Central memory CD8-positive, alpha-beta T cell (primary cell): ENCODE measurements around the gene ENC1.

Experiments used
- ATAC-seq: fragments of 150-1000 bp; cut with Tn5 transposase; replicated peaks from 2 replicates; pipeline ENCODE4 v1.10.0; 2022; ENCODE audit warnings: mild to moderate bottlenecking, moderate FRiP score, moderate number of reproducible peaks; ENCODE audit not compliant: poor library complexity, severe bottlenecking; ENCODE audit errors: extremely low read depth
- DNase-seq, 2 donors: peaks; one replicate each; pipeline ENCODE4 v3.0.0; 2021; ENCODE audit warnings: low spot score in 2 of 2
- H3K27ac Mint-ChIP-seq: one replicate; pipeline ENCODE4 v1.8.0; 2022; ENCODE audit warnings: low read depth, mild to moderate bottlenecking, moderate library complexity, mixed read lengths
- H3K27me3 Mint-ChIP-seq: one replicate; pipeline ENCODE4 v1.8.0; 2022; ENCODE audit warnings: mixed read lengths
- H3K36me3 Mint-ChIP-seq: one replicate; pipeline ENCODE4 v1.8.0; 2022; ENCODE audit warnings: mild to moderate bottlenecking, moderate library complexity, mixed read lengths; ENCODE audit not compliant: insufficient read depth
- H3K4me1 Mint-ChIP-seq: one replicate; pipeline ENCODE4 v1.8.0; 2022; ENCODE audit warnings: mixed read lengths
- H3K4me3 Mint-ChIP-seq: one replicate; pipeline ENCODE4 v1.8.0; 2022; ENCODE audit warnings: mild to moderate bottlenecking, moderate library complexity, mixed read lengths
- H3K9me3 Mint-ChIP-seq: one replicate; pipeline ENCODE4 v1.8.0; 2022; ENCODE audit warnings: mixed read lengths

Gene ENC1

DNA sequence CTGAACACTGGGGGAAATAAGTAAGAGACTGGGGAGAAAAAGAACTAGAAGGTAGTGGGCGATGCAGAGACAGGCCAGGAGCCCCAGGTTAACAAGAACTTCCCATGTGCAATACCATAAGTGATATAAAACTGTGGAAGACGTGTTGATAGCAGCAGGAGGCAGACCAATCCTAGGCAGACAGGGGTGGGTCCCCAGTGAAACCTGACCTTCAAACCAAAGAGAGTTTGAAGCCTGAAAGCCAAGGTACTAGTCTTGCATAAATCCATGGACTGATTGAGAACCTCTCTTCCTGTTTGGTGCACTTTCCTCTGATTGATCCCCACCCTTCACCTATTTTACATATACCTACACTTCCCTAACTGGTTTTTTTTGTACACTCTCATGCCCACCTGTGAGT, 29.3 kb upstream of the ENC1 start:
- Mint-ChIP-seq H3K27me3 (peaks cover 12% of the 10 kb centered on the region), H3K4me3 (no peak overlapping the region), H3K4me1 (no peaks in the 10 kb centered on the region), H3K9me3 (no peaks in the 10 kb centered on the region), H3K36me3 (peaks cover 3% of the 10 kb centered on the region), H3K27ac (no peak overlapping the region)
- no peak for ATAC-seq
- no peak for DNase-seq

DNA sequence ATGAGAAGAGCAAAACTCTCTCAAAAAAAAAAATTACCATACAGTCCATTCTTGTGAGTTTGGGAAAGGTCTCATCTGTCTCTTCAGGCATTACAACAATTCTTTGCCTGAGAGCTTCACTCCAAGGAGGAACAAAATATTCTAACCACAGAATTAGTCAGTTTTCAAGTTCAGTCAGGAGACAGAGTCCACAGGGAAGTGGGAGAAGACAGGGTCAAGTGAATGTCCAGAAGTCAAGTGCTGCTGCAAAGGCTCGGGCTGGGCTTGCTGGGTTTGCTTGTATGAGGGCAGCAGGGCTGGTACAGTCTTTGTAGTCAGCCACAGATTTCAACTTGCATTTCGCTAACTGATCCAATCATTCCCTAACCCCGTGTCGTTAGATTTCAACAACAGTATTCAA, 26.9 kb upstream of the ENC1 start:
- no peak for DNase-seq
- no peak for ATAC-seq
- H3K9me3 Mint-ChIP-seq, result no peaks in the 10 kb centered on the region

DNA sequence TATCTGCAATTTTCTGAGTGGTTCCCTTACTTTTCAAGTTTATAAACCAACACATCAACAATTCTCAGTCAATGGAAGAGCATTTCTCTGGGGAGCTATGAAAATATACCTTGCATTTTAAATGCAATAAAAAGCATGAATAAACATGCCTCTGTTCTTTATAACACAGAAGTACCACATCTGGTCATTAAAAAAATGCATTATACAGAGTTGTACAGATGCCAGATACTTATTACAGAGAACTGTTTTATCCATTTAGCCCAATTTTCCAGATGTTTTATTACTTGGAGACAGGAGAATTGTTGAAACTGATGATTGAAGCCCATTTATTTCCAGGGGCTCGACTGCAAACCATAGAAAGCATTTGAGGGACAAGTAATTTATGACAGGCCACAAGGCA, 25.3 kb upstream of the ENC1 start:
- H3K4me1 Mint-ChIP-seq, result no peaks in the 10 kb centered on the region
- no peak overlapping the region for H3K27ac Mint-ChIP-seq
- no peak for ATAC-seq
- no peak overlapping the region for H3K4me3 Mint-ChIP-seq
- DNase-seq, result no peak
- peaks cover 3% of the 10 kb centered on the region for H3K36me3 Mint-ChIP-seq
- H3K9me3 Mint-ChIP-seq, result no peaks in the 10 kb centered on the region
- H3K27me3 Mint-ChIP-seq, result peaks cover 11% of the 10 kb centered on the region

More for the DNA sequence above, 26.9 kb upstream of the ENC1 start:
- Mint-ChIP-seq H3K27ac (no peak overlapping the region), H3K36me3 (peaks cover 3% of the 10 kb centered on the region), H3K27me3 (peaks cover 9% of the 10 kb centered on the region), H3K4me1 (no peaks in the 10 kb centered on the region), H3K4me3 (no peak overlapping the region)

DNA sequence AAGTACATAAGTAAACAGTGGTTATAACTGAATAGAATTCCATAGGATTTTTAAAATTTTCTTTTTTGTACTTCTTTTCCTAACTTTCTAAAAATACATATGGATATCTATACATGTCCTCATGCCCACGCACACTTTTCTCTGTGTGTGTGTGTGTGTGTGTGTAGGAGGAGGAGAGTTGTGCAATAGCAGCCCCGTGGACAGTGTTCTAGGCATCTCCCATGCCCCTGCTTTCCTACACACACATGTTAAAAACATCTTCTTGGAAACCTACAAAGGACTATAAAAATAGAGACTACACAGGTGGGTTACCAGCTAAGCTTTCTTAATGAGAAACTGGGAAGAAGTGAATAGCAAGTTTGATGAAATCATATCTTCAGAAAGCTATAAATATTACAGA, 24.7 kb upstream of the ENC1 start:
- DNase-seq (no peak), ATAC-seq (no peak)
- Mint-ChIP-seq H3K4me3 (no peak overlapping the region), H3K27ac (no peak overlapping the region), H3K4me1 (no peaks in the 10 kb centered on the region), H3K27me3 (peaks cover 16% of the 10 kb centered on the region), H3K9me3 (no peaks in the 10 kb centered on the region), H3K36me3 (peaks cover 3% of the 10 kb centered on the region)

DNA sequence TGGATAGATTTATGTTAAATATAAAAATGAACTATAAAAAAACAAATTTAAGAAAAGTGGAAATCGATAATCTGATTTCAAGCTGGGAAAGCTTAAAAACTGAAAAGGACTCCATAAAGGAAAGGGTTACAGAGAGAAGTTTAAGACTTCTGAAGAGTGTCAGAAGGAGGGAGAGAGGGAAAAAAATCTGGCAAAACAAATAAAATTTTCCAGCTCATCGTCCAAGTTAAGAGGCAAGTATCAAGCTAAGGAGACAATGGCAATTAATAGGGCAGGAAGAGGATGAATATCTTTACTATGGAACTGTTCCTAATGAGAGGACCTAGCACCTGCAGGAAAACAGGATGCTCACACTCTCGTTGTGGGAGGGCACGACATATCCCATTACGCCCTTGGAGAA, 24.0 kb upstream of the ENC1 start:
- ATAC-seq, result no peak
- no peak overlapping the region for H3K27ac Mint-ChIP-seq
- H3K4me1 Mint-ChIP-seq, result no peaks in the 10 kb centered on the region
- H3K9me3 Mint-ChIP-seq, result no peaks in the 10 kb centered on the region
- peaks cover 24% of the 10 kb centered on the region for H3K27me3 Mint-ChIP-seq
- no peak overlapping the region for H3K4me3 Mint-ChIP-seq
- peaks cover 3% of the 10 kb centered on the region for H3K36me3 Mint-ChIP-seq
- DNase-seq, result no peak

DNA sequence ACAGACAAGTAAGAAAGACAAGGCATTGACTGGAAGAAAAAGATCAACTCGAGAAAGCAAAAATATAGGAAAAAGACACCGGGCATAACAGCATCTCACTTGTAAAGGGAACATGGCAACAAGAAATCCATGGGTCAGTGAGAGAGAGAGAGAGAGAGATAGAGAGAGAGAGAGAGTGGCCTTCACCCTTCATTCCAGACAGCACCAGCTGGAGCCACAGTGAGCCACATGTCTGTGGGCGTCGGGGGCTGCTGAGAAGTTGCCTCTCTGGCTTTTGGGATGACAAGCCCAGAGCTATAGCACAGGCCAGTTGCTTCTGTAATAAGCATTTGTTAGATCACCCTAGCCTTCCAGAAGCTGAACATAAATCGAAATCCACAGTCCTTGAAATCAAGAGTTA, 20.3 kb upstream of the ENC1 start:
- peaks cover 3% of the 10 kb centered on the region for H3K36me3 Mint-ChIP-seq
- H3K9me3 Mint-ChIP-seq, result no peaks in the 10 kb centered on the region
- no peaks in the 10 kb centered on the region for H3K4me1 Mint-ChIP-seq
- no peak overlapping the region for H3K4me3 Mint-ChIP-seq
- peaks cover 43% of the 10 kb centered on the region for H3K27me3 Mint-ChIP-seq
- DNase-seq, result no peak
- no peak for ATAC-seq
- no peak overlapping the region for H3K27ac Mint-ChIP-seq

DNA sequence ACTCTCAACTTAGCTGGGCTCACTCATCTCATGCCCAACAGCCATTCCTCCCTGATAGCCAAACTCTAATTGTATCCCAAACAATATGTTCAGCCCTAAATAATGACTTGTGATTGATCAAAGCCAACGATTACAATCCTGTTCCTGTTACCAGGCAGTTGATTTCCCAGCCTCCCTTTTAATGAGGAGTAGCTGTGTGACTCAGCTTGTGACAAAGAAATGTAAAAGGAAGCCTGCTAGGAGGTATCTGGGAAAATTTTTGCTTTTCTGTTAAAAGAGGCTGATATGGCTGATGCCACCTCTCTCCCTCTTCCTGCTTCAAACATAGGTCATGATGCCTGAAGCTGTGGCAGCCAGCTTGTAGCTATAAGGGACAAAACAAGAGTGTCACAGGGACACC, 19.6 kb upstream of the ENC1 start:
- no peaks in the 10 kb centered on the region for H3K4me1 Mint-ChIP-seq
- H3K4me3 Mint-ChIP-seq, result no peak overlapping the region
- peaks cover 43% of the 10 kb centered on the region for H3K27me3 Mint-ChIP-seq
- no peak for ATAC-seq
- DNase-seq, result no peak
- no peak overlapping the region for H3K27ac Mint-ChIP-seq
- H3K36me3 Mint-ChIP-seq, result no peaks in the 10 kb centered on the region
- H3K9me3 Mint-ChIP-seq, result no peaks in the 10 kb centered on the region

DNA sequence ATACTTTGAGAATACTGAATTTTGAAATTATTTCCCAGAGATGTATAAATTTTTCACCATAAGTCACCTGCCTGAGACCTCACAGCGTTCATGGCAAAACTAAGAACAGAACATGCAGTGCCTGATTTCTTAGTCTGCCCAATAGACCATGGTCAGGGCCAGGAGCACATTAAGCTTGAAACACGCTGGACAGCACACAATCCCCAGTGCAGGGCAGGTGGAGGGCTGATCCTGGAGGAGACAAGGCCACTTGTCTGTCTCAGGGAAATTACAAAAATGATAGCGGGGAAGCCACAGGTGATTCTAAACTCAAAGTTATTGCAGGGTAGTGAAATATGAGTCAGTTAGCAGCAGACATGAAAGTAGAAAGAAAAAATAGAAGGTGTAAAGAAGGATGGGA, 18.6 kb upstream of the ENC1 start:
- no peak overlapping the region for H3K4me3 Mint-ChIP-seq
- H3K9me3 Mint-ChIP-seq, result no peaks in the 10 kb centered on the region
- peaks cover 43% of the 10 kb centered on the region for H3K27me3 Mint-ChIP-seq
- no peak for DNase-seq
- no peaks in the 10 kb centered on the region for H3K36me3 Mint-ChIP-seq
- H3K4me1 Mint-ChIP-seq, result peaks cover 5% of the 10 kb centered on the region
- no peak for ATAC-seq
- H3K27ac Mint-ChIP-seq, result no peak overlapping the region

DNA sequence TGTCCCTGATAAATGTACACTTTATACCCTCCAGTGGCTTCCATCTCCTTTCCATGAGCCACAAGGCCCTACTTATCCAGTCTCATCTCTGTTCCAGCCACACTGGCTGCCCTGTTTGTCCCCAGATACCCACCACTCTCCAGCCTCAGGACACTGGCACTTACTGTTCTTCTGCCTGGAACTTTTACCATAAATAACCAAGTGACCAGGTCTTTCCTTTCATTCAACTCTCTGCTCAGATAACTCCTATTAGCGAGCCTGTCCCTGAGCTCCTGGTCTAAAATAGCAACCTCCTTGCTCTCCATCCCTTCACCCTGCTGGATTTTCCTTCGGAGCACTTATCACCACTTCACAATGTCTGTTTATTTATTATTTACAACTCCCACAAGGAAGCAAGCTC, 16.6 kb upstream of the ENC1 start:
- no peak overlapping the region for H3K27ac Mint-ChIP-seq
- H3K27me3 Mint-ChIP-seq, result peaks cover 43% of the 10 kb centered on the region
- H3K36me3 Mint-ChIP-seq, result no peaks in the 10 kb centered on the region
- ATAC-seq (no peak), DNase-seq (no peak)
- no peak overlapping the region for H3K4me3 Mint-ChIP-seq
- H3K9me3 Mint-ChIP-seq, result no peaks in the 10 kb centered on the region
- peaks cover 5% of the 10 kb centered on the region for H3K4me1 Mint-ChIP-seq

DNA sequence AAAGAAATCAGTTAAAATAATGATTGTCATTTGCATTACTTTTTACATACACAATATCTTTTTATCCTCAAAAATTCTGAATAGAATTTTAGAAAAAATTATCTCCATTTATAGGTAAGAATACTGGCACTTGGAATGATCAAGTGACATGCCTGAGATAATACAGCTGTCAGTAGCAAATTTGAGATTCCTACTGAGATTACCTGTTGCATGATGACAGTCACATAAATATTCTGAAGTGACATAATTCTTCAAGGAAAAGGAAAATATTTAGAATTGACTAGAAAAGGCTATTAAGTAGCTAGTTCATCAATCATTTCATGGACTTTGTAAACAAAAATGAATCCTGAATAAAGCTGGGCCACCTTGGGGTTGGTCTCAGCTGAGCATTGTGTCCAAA, 15.2 kb upstream of the ENC1 start:
- Mint-ChIP-seq H3K36me3 (no peaks in the 10 kb centered on the region), H3K4me1 (peaks cover 5% of the 10 kb centered on the region), H3K4me3 (no peak overlapping the region), H3K27me3 (peaks cover 31% of the 10 kb centered on the region), H3K9me3 (no peaks in the 10 kb centered on the region), H3K27ac (no peak overlapping the region)
- DNase-seq (no peak), ATAC-seq (no peak)

DNA sequence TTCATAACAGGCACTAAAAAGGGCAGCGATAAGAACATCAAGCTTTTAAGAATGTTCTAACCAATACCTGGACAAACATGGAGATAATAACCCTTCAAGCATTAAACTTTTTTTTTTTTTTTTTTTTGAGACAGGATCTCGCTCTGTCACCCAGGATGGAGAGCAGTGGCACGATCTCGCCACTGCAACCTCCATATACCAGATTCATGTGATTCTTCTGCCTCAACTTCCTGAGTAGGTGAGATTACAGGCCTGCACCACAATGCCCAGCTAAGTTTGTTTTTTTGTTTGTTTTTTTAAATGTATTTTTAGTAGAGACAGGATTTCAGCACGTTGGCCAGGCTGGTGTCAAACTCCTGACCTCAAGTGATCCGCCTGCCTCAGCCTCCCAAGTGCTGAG, 14.7 kb upstream of the ENC1 start:
- no peak for DNase-seq
- Mint-ChIP-seq H3K4me1 (peaks cover 5% of the 10 kb centered on the region), H3K36me3 (no peaks in the 10 kb centered on the region), H3K27ac (no peak overlapping the region), H3K4me3 (no peak overlapping the region), H3K9me3 (no peaks in the 10 kb centered on the region), H3K27me3 (peaks cover 26% of the 10 kb centered on the region)
- ATAC-seq, result no peak

DNA sequence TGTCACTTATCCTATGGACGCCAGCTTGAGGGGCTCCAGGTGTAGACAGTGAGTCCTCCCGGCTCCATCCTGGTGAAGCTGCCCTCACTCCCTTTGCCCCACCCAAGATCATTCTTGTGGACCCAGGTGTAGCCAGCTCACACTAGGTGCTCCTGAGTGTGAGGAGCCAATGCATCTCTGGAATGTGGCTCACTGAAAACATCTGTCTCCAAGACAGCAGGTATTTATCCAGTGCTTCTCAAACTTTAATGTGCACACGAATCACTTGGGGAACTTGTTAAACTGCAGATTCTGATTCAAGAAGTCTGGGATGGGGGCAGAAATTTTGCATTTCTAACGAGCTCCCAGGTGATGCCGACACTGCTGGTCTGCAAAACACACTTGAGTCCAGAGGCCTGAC, 13.5 kb upstream of the ENC1 start:
- H3K4me1 Mint-ChIP-seq, result peaks cover 5% of the 10 kb centered on the region

DNA sequence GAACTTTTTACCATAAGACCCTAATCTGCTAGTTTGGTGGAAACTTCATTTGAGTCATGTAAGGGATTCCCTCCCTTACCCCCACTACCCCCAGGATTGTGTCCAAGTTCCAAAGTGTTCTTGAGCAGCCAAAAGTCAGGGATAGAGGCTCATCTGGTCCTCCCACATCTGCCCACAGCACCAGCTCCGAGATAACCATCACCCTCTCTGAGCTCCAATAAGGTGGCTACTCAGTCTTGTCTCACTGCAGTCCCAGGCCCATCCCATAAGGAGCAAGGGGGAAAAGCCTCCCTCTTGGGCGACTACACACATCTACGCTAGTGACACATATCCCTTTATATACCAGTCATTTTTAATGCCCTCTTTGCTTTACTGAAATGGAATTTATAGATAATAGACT, 12.0 kb upstream of the ENC1 start:
- no peak for ATAC-seq
- no peak overlapping the region for H3K27ac Mint-ChIP-seq

More for the DNA sequence above, 13.5 kb upstream of the ENC1 start:
- no peaks in the 10 kb centered on the region for H3K9me3 Mint-ChIP-seq
- H3K4me3 Mint-ChIP-seq, result no peak overlapping the region
- no peak for ATAC-seq
- DNase-seq, result no peak
- peaks cover 16% of the 10 kb centered on the region for H3K27me3 Mint-ChIP-seq
- no peaks in the 10 kb centered on the region for H3K36me3 Mint-ChIP-seq
- no peak overlapping the region for H3K27ac Mint-ChIP-seq

DNA sequence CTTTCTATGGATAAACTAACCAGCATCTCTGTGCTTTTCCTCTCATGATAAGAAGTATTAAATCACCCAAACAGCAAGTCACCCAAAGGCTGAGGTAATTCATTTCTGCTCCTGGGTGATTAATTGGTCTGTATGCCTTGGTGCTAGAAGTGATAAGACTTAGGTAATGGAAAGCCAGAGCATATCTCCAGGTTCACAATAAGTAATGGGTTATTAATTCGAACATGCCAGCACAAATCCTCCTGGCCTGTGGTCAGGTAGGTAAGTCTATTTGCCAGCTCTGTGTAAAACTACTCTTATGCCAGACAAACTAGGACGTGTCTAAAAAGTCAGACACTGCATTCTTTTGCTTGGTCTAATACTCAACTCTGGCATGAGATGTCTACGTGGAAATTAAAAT, 11.2 kb upstream of the ENC1 start:
- DNase-seq (no peak), ATAC-seq (no peak)
- H3K9me3 Mint-ChIP-seq, result no peaks in the 10 kb centered on the region
- H3K36me3 Mint-ChIP-seq, result no peaks in the 10 kb centered on the region
- H3K27me3 Mint-ChIP-seq, result peaks cover under 1% of the 10 kb centered on the region
- H3K4me3 Mint-ChIP-seq, result no peak overlapping the region
- no peak overlapping the region for H3K27ac Mint-ChIP-seq
- peaks cover 5% of the 10 kb centered on the region for H3K4me1 Mint-ChIP-seq

More for the DNA sequence above, 12.0 kb upstream of the ENC1 start:
- peaks cover 5% of the 10 kb centered on the region for H3K4me1 Mint-ChIP-seq
- no peaks in the 10 kb centered on the region for H3K36me3 Mint-ChIP-seq
- no peak overlapping the region for H3K4me3 Mint-ChIP-seq
- peaks cover 9% of the 10 kb centered on the region for H3K27me3 Mint-ChIP-seq
- H3K9me3 Mint-ChIP-seq, result no peaks in the 10 kb centered on the region
- DNase-seq, result no peak
